GM23248 (cell line): ENCODE measurements around the gene JUP.

ENCODE experiments used
- EZH2 ChIP-seq: fragments of 200-600 bp; sonication (generic); IDR thresholded peaks from 2 replicates; pipeline ENCODE4 v1.6.1; 2018; ENCODE audit warnings: antibody characterized with exemption, mild to moderate bottlenecking; ENCODE audit not compliant: insufficient read depth, poor library complexity, severe bottlenecking
- EZH2phosphoT487 ChIP-seq: fragments of 200-600 bp; sonication (generic); IDR thresholded peaks from 2 replicates; pipeline ENCODE4 v1.6.1; 2018; ENCODE audit warnings: antibody characterized with exemption, moderate library complexity, mild to moderate bottlenecking, low read depth; ENCODE audit not compliant: insufficient read depth

- no peak for TF ChIP-seq EZH2
- TF ChIP-seq EZH2phosphoT487 = no peak
Measured at GRCh38 chr17:41797377-41797776, 10.9 kb upstream of the JUP start.
